Measurements from ENCODE around the gene UBE2J2. TPM values are rescaled to one million over a fixed set of nuclear protein-coding genes. Genes with fewer than 3 reads are reported as not detected.

Gene UBE2J2
- total and polyA plus RNA-seq, 2 of the 4 experiments (the other 2 are of a cell fraction) = 20.6 to 67.5 TPM

- no peak overlapping the region for H3K14ac ChIP-seq (replicated peaks; ENCODE audit: low read depth, low read length)
- H2BK20ac ChIP-seq (ENCODE audit: low read depth, low read length) = no peak overlapping the region
- H3K4me3 ChIP-seq (ENCODE audit: insufficient read depth, low read depth, low read length) = no peak overlapping the region
- no peak overlapping the region for H3K23ac ChIP-seq (ENCODE audit: low read depth, low read length)
- DNase-seq (no peak), ATAC-seq (ENCODE audit: low read depth) (no peak)
- no peak overlapping the region for H3K27ac ChIP-seq (ENCODE audit: insufficient read depth, low read length)
- no peak overlapping the region for H2BK15ac ChIP-seq (ENCODE audit: low read depth, low read length)
- intact Hi-C loops (cut with micrococcal nuclease) = no loop called here
- no peak overlapping the region for H3K56ac ChIP-seq (ENCODE audit: extremely low read depth, insufficient read depth, low read length)
- H2AK5ac ChIP-seq (ENCODE audit: low read depth, low read length) = peak overlapping the region; percentile 15; the same call in 1 of the 2 replicates
- no peak overlapping the region for H4K91ac ChIP-seq (ENCODE audit: insufficient read depth, low read depth, low read length)
- no peak overlapping the region for H3K18ac ChIP-seq (ENCODE audit: low read depth, low read length)
- 93% methylated on average over 14 of the region's 31 CpGs; no CpG with 5 or more reads in 1 of the 2 experiments for WGBS, 2 experiments (ENCODE audit: extremely low coverage in 2 of 2, insufficient read length in 1 of 2)
- peaks cover 25% of the 10 kb centered on the region for H3K4me1 ChIP-seq (ENCODE audit: control insufficient read depth, insufficient read depth, low read length)
- H3K27me3 ChIP-seq (ENCODE audit: control insufficient read depth, insufficient read depth, low read length) = no peaks in the 10 kb centered on the region
- peaks cover 3% of the 10 kb centered on the region for H3K9me1 ChIP-seq (ENCODE audit: insufficient read depth, low read length)
- H3K36me3 ChIP-seq (ENCODE audit: control insufficient read depth, insufficient read depth, low read length) = peaks cover 9% of the 10 kb centered on the region
- in situ Hi-C loops (cut with MboI; ENCODE audit: low sequenced_read_pairs) = no loop called here
- no peak overlapping the region for H4K5ac ChIP-seq (ENCODE audit: low read depth, low read length)
- H2BK120ac ChIP-seq (ENCODE audit: low read depth, low read length) = no peak overlapping the region
- no peak overlapping the region for H2BK5ac ChIP-seq (ENCODE audit: low read depth, low read length, poor library complexity, severe bottlenecking)
- H3K4me2 ChIP-seq (ENCODE audit: low read depth, low read length) = no peak overlapping the region
- dilution Hi-C loops (cut with HindIII; ENCODE audit: low sequenced_read_pairs, unreplicated experiment) = no loop called here
- peak overlapping the region; percentile 76 for H2AK9ac ChIP-seq (replicated peaks; ENCODE audit: low read depth, low read length, poor library complexity)
- no peak overlapping the region for H2AFZ ChIP-seq (replicated peaks; ENCODE audit: low read length, poor library complexity)
- no peaks in the 10 kb centered on the region for H3K9me3 ChIP-seq (ENCODE audit: control insufficient read depth, insufficient read depth, low read length)
- H3K4ac ChIP-seq (ENCODE audit: low read depth, low read length) = no peak overlapping the region
- no peak overlapping the region for H3K9ac ChIP-seq (ENCODE audit: low read depth, low read length)
- TF ChIP-seq, protein P1, sequence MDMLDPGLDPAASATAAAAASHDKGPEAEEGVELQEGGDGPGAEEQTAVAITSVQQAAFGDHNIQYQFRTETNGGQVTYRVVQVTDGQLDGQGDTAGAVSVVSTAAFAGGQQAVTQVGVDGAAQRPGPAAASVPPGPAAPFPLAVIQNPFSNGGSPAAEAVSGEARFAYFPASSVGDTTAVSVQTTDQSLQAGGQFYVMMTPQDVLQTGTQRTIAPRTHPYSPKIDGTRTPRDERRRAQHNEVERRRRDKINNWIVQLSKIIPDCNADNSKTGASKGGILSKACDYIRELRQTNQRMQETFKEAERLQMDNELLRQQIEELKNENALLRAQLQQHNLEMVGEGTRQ (IDR thresholded peaks at IDR 0.05; ENCODE audit: low read depth, low read length) = no peak
- TF ChIP-seq RFX5 (IDR thresholded peaks at IDR 0.05; ENCODE audit: low read depth, low read length) (no peak), RCOR1 (IDR thresholded peaks at IDR 0.05; ENCODE audit: insufficient replicate concordance, low read length) (no peak), RAD21 (IDR thresholded peaks at IDR 0.05; ENCODE audit: low read length) (no peak)
- TF ChIP-seq, protein P2, sequence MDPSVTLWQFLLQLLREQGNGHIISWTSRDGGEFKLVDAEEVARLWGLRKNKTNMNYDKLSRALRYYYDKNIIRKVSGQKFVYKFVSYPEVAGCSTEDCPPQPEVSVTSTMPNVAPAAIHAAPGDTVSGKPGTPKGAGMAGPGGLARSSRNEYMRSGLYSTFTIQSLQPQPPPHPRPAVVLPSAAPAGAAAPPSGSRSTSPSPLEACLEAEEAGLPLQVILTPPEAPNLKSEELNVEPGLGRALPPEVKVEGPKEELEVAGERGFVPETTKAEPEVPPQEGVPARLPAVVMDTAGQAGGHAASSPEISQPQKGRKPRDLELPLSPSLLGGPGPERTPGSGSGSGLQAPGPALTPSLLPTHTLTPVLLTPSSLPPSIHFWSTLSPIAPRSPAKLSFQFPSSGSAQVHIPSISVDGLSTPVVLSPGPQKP (IDR thresholded peaks at IDR 0.05; ENCODE audit: borderline replicate concordance, low read depth, low read length) = no peak
- ChIA-PET CTCF (interaction anchor here (0.7 kb wide), 1 partner anchor 27 kb away, joined by 3 read pairs; no protein-coding TSS in a partner anchor), POLR2A (ENCODE audit: unreplicated experiment) (no interaction called here)
- no TSS peak for BruUV-seq (replicated peaks)
- peaks cover 56% of the 10 kb centered on the region for H4K20me1 ChIP-seq (ENCODE audit: insufficient read depth, low read length)
- H4K8ac ChIP-seq (ENCODE audit: low read depth in 2 of 2, low read length in 2 of 2) = no peak overlapping the region
- peaks cover 3 to 53% of the 10 kb centered on the region in 2 experiments; a peak in 3 of 4 replicates for H3K79me1 ChIP-seq (ENCODE audit: low read depth in 1 of 2, low read length in 2 of 2)
Measured at GRCh38 chr1:1302951-1303509, 29.4 kb upstream of the UBE2J2 start.

Measured in IMR-90 (cell line).